GM19395 (cell line): ENCODE results near the gene RPS25.
"Not testable (repeated sequence)": the region's sequence is repeated elsewhere in the genome, so short reads cannot be mapped to it uniquely, and the experiment has no call there.

ENCODE experiments used
- ATAC-seq: cut with Tn5 transposase; IDR thresholded peaks from one replicate; pipeline ENCODE4 v1.9.1; 2021; ENCODE audit warnings: mild to moderate bottlenecking, moderate library complexity; ENCODE audit not compliant: unreplicated experiment

Gene RPS25

GRCh38 chr11:118975771-118976709 lies 42.1 kb downstream of the RPS25 start:
- no peak for ATAC-seq

DNA sequence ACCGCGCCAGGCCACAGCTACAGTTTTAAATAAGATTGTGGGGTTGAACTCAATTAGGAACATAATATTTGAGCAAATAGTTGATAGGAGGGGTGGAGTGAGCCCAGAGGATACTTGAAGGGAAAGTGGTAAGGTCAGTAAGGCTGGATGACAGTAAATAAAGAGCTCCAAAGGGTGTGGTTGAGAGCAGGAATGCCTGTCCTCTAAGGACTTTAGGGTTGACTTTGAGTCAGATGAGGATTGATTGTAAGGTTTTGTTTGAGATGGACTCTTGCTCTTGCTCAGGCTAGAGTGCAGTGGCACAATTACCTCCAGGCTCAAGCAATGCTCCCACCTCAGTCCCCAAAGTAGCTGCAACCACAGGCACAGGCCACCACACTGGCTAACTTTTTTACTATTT lies 44.2 kb downstream of the RPS25 start:
- no peak for ATAC-seq

DNA sequence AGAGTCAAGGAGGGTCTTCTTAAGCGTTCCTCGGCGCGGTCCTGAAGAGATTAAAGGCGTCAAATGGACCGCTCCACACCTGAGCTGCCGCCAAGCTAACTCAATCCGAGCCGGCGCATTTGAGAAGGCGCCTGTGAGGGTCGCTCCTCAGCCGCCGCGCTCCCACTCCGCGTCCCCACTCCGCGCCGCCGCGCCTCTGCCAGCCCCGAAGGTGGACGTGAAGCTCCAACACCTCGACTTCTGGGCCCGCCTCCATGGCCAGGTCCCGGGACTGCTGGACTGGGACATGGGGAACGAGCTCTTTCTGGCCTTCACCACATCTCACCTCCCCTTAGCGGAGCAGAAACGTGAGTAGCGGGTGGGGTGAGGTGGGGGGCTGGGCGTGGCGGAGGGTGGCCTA lies 46.5 kb downstream of the RPS25 start, which contains the start of gene FOXR1:
Gene FOXR1 (plus strand): TSS at position 116 of the 400 bp plus-strand sequence. CDS start 171 bp downstream, at position 287.
- no peak for ATAC-seq

DNA sequence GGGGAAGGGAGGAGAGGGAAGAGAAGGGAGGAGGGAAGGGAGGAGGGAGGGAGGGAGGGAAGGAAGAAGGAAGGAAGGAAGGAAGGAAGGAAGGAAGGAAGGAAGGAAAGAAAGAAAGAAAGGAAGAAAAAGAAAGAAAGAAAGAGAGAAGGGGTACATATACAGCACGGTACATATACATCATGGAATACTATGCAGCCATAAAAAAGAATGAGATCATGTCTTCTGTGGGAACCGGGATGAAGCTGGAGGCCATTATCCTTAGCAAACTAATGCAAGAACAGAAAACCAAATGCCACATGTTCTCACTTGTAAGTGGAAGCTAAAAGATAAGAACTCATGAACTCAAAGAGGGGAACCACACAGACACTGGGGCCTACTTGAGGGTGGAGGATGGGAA lies 48.6 kb downstream of the RPS25 start:
- not testable (repeated sequence) for ATAC-seq
